MM.1S (cell line): ENCODE data around the gene SWAP70.

Experiments
- DNase-seq: peaks from one replicate; pipeline ENCODE4 v3.0.0-alpha.2; 2015
- H2AFZ ChIP-seq: fragments of 300-600 bp; sonication (generic); 2 replicates; pipeline ENCODE4 v1.6.0; 2016; ENCODE audit warnings: antibody characterized with exemption, low read length
- H3F3A ChIP-seq: fragments of 300-600 bp; sonication (generic); 2 replicates; pipeline ENCODE4 v1.6.1; 2016; ENCODE audit warnings: mild to moderate bottlenecking, antibody characterized with exemption, low read length, moderate library complexity, mixed read lengths; ENCODE audit not compliant: insufficient read depth
- H3K27ac ChIP-seq: fragments of 300-600 bp; sonication (generic); 2 replicates; pipeline ENCODE4 v1.5.1; 2016; ENCODE audit warnings: mild to moderate bottlenecking, low read length
- H3K27me3 ChIP-seq: fragments of 300-600 bp; sonication (generic); replicated peaks from 2 replicates; pipeline ENCODE4 v1.6.0; 2016; ENCODE audit warnings: low read length; ENCODE audit not compliant: insufficient read depth
- H3K36me3 ChIP-seq: fragments of 300-600 bp; sonication (generic); replicated peaks from 2 replicates; pipeline ENCODE4 v1.6.1; 2016; ENCODE audit warnings: mild to moderate bottlenecking, low read length, mixed read lengths; ENCODE audit not compliant: insufficient read depth
- H3K4me1 ChIP-seq: fragments of 300-600 bp; sonication (generic); 2 replicates; pipeline ENCODE4 v1.6.1; 2016; ENCODE audit warnings: low read length, mixed read lengths
- H3K4me2 ChIP-seq: fragments of 300-600 bp; sonication (generic); 2 replicates; pipeline ENCODE4 v1.6.0; 2016; ENCODE audit warnings: low read depth, low read length
- H3K4me3 ChIP-seq: fragments of 300-600 bp; sonication (generic); 2 replicates; pipeline ENCODE4 v1.5.1; 2016; ENCODE audit warnings: low read length, mixed read lengths
- H3K79me2 ChIP-seq: fragments of 300-600 bp; sonication (generic); 2 replicates; pipeline ENCODE4 v1.6.1; 2016; ENCODE audit warnings: mixed run types, low read length, mixed read lengths
- H3K9ac ChIP-seq: fragments of 300-600 bp; sonication (generic); 2 replicates; pipeline ENCODE4 v1.6.1; 2016; ENCODE audit warnings: low read length, mixed read lengths
- H3K9me2 ChIP-seq: fragments of 300-600 bp; sonication (generic); replicated peaks from 2 replicates; pipeline ENCODE4 v1.6.1; 2016; ENCODE audit warnings: mild to moderate bottlenecking, low read length, mixed read lengths; ENCODE audit not compliant: insufficient read depth
- H3K9me3 ChIP-seq: fragments of 300-600 bp; sonication (generic); replicated peaks from 2 replicates; pipeline ENCODE4 v1.6.1; 2016; ENCODE audit warnings: mild to moderate bottlenecking, low read length, mixed read lengths; ENCODE audit not compliant: insufficient read depth
- H4K20me1 ChIP-seq: fragments of 300-600 bp; sonication (generic); 2 replicates; pipeline ENCODE4 v1.6.1; 2016; ENCODE audit warnings: mild to moderate bottlenecking, low read length, moderate library complexity, mixed read lengths; ENCODE audit not compliant: insufficient read depth
- CTCF ChIP-seq: fragments of 300-600 bp; sonication (generic); IDR thresholded peaks from 2 replicates; pipeline ENCODE4 v1.5.1; 2016; ENCODE audit warnings: antibody characterized with exemption, low read length, mixed read lengths
- EZH2 ChIP-seq: fragments of 300-600 bp; sonication (generic); optimal IDR thresholded peaks from 2 replicates; pipeline ENCODE3; 2017; ENCODE audit warnings: low read depth, mild to moderate bottlenecking, antibody characterized with exemption, low read length, mixed read lengths
- EZH2phosphoT487 ChIP-seq: fragments of 300-600 bp; sonication (generic); IDR thresholded peaks from 2 replicates; pipeline ENCODE4 v1.6.1; 2018; ENCODE audit warnings: antibody characterized with exemption, low read length

The SWAP70 gene

GRCh38 chr11:9748361-9748970 lies 84.6 kb downstream of the SWAP70 start:
- no peak overlapping the region for H3K27ac ChIP-seq
- H4K20me1 ChIP-seq: no peaks in the 10 kb centered on the region
- no peak overlapping the region for H2AFZ ChIP-seq
- H3K79me2 ChIP-seq: no peaks in the 10 kb centered on the region
- no peaks in the 10 kb centered on the region for H3K27me3 ChIP-seq
- no peak overlapping the region for H3K9ac ChIP-seq
- no peak overlapping the region for H3K4me2 ChIP-seq
- DNase-seq: peak; percentile 87
- no peak overlapping the region for H3K4me3 ChIP-seq
- no peaks in the 10 kb centered on the region for H3K9me3 ChIP-seq
- no peaks in the 10 kb centered on the region for H3K9me2 ChIP-seq
- TF ChIP-seq EZH2phosphoT487 (no peak), CTCF (peak; percentile 92), EZH2 (no peak)
- no peaks in the 10 kb centered on the region for H3K36me3 ChIP-seq
- H3K4me1 ChIP-seq: peaks cover 27% of the 10 kb centered on the region
- H3F3A ChIP-seq: peaks cover 13% of the 10 kb centered on the region; the same call in 1 of the 2 replicates

- Histone ChIP-seq H3K9ac (no peak overlapping the region), H2AFZ (no peak overlapping the region), H3F3A (peaks cover 9% of the 10 kb centered on the region; the same call in 1 of the 2 replicates), H4K20me1 (no peaks in the 10 kb centered on the region), H3K4me3 (no peak overlapping the region), H3K4me1 (peaks cover 19% of the 10 kb centered on the region), H3K27me3 (no peaks in the 10 kb centered on the region), H3K9me2 (no peaks in the 10 kb centered on the region), H3K27ac (no peak overlapping the region), H3K4me2 (no peak overlapping the region), H3K36me3 (no peaks in the 10 kb centered on the region), H3K9me3 (no peaks in the 10 kb centered on the region), H3K79me2 (no peaks in the 10 kb centered on the region)
- DNase-seq: no peak
- no peak for TF ChIP-seq EZH2
- no peak for TF ChIP-seq CTCF
- no peak for TF ChIP-seq EZH2phosphoT487
Measured at GRCh38 chr11:9750551-9750950, 86.7 kb downstream of the SWAP70 start.

GRCh38 chr11:9752091-9752490 lies 88.2 kb downstream of the SWAP70 start:
- Histone ChIP-seq H3K4me2 (no peak overlapping the region), H4K20me1 (no peaks in the 10 kb centered on the region), H3K36me3 (no peaks in the 10 kb centered on the region), H3K4me3 (no peak overlapping the region), H2AFZ (no peak overlapping the region), H3K4me1 (peaks cover 9% of the 10 kb centered on the region; the same call in 1 of the 2 replicates), H3K27ac (no peak overlapping the region), H3F3A (no peaks in the 10 kb centered on the region), H3K9me3 (no peaks in the 10 kb centered on the region), H3K9me2 (no peaks in the 10 kb centered on the region), H3K27me3 (no peaks in the 10 kb centered on the region), H3K9ac (no peak overlapping the region), H3K79me2 (no peaks in the 10 kb centered on the region)
- TF ChIP-seq EZH2phosphoT487 (no peak), CTCF (no peak), EZH2 (no peak)
- DNase-seq: no peak
